PC-3 (cell line): Measurements from ENCODE around the gene TMED9.
A peak's percentile ranks its signal among the peaks of the same experiment; 100 is the strongest.

Experiments
- EZH2 ChIP-seq: fragments of 300-600 bp; sonication (generic); IDR thresholded peaks from one replicate; pipeline ENCODE4 v1.6.1; 2017; ENCODE audit warnings: antibody characterized with exemption, mild to moderate bottlenecking, low read length; ENCODE audit not compliant: unreplicated experiment
- EZH2phosphoT487 ChIP-seq: fragments of 300-600 bp; sonication (generic); IDR thresholded peaks from 2 replicates; pipeline ENCODE4 v1.6.1; 2018; ENCODE audit warnings: mild to moderate bottlenecking, antibody characterized with exemption, low read length, borderline replicate concordance
- TF ChIP-seq, protein P1 (sequence below): fragments of 300-600 bp; sonication (generic); conservative IDR thresholded peaks from 2 replicates; pipeline ENCODE4 v1.5.1; 2017; ENCODE audit warnings: antibody characterized with exemption, low read depth, mild to moderate bottlenecking, low read length

DNA sequence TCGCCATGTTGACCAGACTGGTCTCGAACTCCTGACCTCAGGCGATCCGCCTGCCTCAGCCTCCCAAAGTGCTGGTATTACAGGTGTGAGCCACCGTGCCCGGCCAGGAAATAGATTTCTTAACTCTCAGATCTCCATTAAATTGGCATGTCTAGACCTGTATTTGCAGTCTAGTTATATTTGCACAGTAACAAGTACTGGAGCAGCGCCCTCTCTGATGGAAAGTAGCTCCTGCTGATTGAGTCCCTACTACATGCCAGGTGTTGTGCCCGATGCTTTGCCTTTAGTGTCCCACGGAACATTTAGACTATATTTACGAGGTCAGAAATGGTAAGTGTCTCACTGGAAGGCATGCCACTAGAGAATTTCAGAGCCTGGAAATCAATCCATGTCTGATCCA is 15.8 kb upstream of the TMED9 start:
- TF ChIP-seq, protein P1, sequence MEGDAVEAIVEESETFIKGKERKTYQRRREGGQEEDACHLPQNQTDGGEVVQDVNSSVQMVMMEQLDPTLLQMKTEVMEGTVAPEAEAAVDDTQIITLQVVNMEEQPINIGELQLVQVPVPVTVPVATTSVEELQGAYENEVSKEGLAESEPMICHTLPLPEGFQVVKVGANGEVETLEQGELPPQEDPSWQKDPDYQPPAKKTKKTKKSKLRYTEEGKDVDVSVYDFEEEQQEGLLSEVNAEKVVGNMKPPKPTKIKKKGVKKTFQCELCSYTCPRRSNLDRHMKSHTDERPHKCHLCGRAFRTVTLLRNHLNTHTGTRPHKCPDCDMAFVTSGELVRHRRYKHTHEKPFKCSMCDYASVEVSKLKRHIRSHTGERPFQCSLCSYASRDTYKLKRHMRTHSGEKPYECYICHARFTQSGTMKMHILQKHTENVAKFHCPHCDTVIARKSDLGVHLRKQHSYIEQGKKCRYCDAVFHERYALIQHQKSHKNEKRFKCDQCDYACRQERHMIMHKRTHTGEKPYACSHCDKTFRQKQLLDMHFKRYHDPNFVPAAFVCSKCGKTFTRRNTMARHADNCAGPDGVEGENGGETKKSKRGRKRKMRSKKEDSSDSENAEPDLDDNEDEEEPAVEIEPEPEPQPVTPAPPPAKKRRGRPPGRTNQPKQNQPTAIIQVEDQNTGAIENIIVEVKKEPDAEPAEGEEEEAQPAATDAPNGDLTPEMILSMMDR, result peak; percentile 38; the same call in 1 of the 2 replicates
- TF ChIP-seq EZH2phosphoT487 (no peak), EZH2 (no peak)
